AG04450 (cell line): ENCODE data around the gene CCRL2. TPM values are rescaled to one million over a fixed set of nuclear protein-coding genes. Genes with fewer than 3 reads are reported as not detected.
"Not testable (repeated sequence)": the region's sequence is repeated elsewhere in the genome, so short reads cannot be mapped to it uniquely, and the experiment has no call there.

ENCODE experiments used
- CTCF ChIA-PET: fragments of 300-600, 350-600 bp; formaldehyde crosslinking; extraction: SDS; loops from one replicate; lab custom pipeline; 2022; ENCODE audit warnings: antibody characterized with exemption, inconsistent platforms; lab: Charles Lee
- POLR2A ChIA-PET: fragments of 350-600 bp; formaldehyde crosslinking; extraction: SDS; loops from one replicate; lab custom pipeline; 2021; ENCODE audit warnings: antibody characterized with exemption, inconsistent platforms; lab: Yijun Ruan, JAX
- DNase-seq: peaks from one replicate; pipeline ENCODE4 v3.0.0-alpha.2; 2011; ENCODE audit warnings: low read depth, low spot score
- H3K27ac ChIP-seq: one replicate; pipeline ENCODE4 v1.5.1; 2012; ENCODE audit warnings: low read depth, low read length, control low read depth
- H3K27me3 ChIP-seq: one replicate; pipeline ENCODE4 v1.6.0; 2012; ENCODE audit warnings: low read length; ENCODE audit not compliant: control insufficient read depth, insufficient read depth
- H3K4me3 ChIP-seq: 2 replicates; pipeline ENCODE4 v1.5.1; 2011; ENCODE audit warnings: mild to moderate bottlenecking, low read depth, low read length, control low read depth
- H3K9me3 ChIP-seq: 2 replicates; pipeline ENCODE4 v1.5.1; 2012; ENCODE audit warnings: low read length; ENCODE audit not compliant: control insufficient read depth, insufficient read depth
- polyA plus RNA-seq: library from polyadenylated mRNA; depleted of rRNA; stranded (reverse); fragments of >200 nt; gene quantifications from 2 replicates; pipeline ENCODE4 v1.2.3, GENCODE V29; 2011
- TF ChIP-seq, protein P1 (sequence below): IDR thresholded peaks from 2 replicates; pipeline ENCODE4 v1.5.1; 2011; ENCODE audit warnings: low read depth, low read length, control low read depth, inconsistent platforms

The CCRL2 gene
- polyA plus RNA-seq, 1 experiment: 0.16 TPM

DNA sequence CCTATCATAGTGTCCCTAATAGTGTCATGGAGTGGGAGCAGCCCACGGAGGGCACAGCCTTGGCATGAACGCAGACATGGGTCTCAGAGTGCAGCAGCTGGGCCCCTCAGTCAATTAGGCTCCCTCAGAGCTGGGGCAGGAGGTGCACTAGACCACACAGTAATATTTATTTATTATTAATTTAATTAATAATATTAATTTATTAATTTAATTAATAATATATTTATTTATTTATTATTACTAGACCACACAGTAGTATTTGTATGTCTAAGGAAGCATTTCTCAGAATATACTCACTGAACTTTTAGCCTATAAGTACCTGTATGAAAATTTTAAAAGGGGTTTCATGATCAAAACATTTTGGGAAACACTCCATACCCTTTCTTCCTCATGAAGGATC lies 5.5 kb upstream of the CCRL2 start:
- H3K9me3 ChIP-seq: no peaks in the 10 kb centered on the region
- peaks cover 5% of the 10 kb centered on the region for H3K27me3 ChIP-seq
- no peak overlapping the region for H3K4me3 ChIP-seq
- POLR2A ChIA-PET: no interaction called here
- TF ChIP-seq, protein P1, sequence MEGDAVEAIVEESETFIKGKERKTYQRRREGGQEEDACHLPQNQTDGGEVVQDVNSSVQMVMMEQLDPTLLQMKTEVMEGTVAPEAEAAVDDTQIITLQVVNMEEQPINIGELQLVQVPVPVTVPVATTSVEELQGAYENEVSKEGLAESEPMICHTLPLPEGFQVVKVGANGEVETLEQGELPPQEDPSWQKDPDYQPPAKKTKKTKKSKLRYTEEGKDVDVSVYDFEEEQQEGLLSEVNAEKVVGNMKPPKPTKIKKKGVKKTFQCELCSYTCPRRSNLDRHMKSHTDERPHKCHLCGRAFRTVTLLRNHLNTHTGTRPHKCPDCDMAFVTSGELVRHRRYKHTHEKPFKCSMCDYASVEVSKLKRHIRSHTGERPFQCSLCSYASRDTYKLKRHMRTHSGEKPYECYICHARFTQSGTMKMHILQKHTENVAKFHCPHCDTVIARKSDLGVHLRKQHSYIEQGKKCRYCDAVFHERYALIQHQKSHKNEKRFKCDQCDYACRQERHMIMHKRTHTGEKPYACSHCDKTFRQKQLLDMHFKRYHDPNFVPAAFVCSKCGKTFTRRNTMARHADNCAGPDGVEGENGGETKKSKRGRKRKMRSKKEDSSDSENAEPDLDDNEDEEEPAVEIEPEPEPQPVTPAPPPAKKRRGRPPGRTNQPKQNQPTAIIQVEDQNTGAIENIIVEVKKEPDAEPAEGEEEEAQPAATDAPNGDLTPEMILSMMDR: no peak
- no peak for DNase-seq
- CTCF ChIA-PET: no interaction called here
- no peak overlapping the region for H3K27ac ChIP-seq

DNA sequence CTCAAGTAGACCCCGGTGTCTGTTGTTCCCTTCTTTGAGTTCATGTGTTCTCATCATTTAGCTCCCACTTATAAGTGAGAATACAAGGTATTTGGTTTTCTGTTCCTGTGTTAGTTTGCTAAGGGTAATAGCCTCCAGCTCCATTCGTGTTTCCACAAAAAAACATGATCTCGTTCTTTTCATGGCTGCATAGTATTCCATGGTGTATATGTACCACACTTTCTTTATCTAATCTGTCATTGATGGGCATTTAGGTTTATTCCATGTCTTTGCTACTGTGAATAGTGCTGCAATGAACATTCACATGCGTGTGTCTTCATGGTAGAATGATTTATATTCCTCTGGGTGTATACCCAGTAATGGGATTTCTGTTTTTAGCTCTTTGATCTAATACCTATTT lies 4.2 kb upstream of the CCRL2 start:
- H3K9me3 ChIP-seq, H3K4me3 ChIP-seq, H3K27me3 ChIP-seq, POLR2A ChIA-PET, H3K27ac ChIP-seq, CTCF ChIA-PET, DNase-seq: not testable (repeated sequence)

DNA sequence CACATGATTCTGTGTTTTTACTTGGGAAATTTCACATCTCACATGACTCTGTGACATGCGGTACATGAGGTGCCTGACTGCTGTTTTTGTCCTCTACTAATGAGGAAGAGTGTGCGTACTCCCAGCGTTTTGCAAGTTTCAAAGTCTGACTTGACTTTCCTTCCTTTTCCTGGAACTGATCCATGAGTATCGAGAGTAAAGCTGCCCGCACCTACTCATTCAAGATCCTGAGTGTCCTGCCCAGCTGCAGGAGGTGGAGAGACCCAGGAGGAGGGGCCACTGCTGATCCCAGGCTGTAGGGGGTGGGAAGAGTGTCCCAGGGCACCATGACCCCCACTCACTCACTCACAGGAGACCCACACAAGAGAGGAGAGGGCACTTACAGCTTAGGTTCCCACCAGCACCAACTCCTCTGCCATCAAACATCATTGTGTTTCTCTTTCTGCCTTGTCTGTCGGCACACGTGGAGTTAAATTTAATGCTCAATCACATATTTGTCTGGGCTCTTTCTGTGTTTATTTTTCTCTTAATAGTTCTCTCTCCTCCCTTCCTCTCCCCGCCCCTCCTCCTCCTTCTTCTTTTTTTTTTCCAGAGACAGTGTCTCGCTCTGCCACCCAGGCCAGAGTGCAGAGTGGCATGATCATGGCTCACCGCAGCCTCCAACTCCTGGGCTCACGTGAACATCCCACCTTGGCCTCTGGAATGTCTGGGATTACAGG lies 1.6 kb upstream of the CCRL2 start:
- DNase-seq: no peak
- Histone ChIP-seq H3K27ac (no peak overlapping the region), H3K4me3 (no peak overlapping the region), H3K27me3 (no peaks in the 10 kb centered on the region), H3K9me3 (no peaks in the 10 kb centered on the region)
- ChIA-PET CTCF (no interaction called here), POLR2A (no interaction called here)
- TF ChIP-seq, protein P1: no peak

DNA sequence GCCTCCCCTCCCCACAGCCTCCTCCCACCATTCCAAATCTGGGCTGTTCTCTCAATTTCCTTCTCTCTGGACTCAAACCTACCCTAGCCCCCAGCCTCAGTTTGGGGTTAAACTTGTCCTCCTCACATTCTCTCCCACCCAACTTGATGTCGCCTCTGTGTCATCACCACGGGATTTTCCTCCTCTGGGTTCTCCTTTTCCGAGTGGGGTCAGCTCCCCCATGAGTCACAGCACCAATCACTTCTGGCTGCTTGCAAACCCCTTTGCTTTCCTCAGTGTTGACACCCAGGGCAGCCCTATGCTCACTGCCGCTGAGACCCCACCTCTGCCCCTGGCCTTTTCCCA lies 644 bp upstream of the CCRL2 start:
- H3K27me3 ChIP-seq: no peaks in the 10 kb centered on the region
- H3K27ac ChIP-seq: no peak overlapping the region
- no peaks in the 10 kb centered on the region for H3K9me3 ChIP-seq
- no peak for DNase-seq
- POLR2A ChIA-PET: no interaction called here
- no peak overlapping the region for H3K4me3 ChIP-seq
- TF ChIP-seq, protein P1: no peak
- CTCF ChIA-PET: interaction anchor here (0.7 kb wide), 1 partner anchor 28 kb away, joined by 3 read pairs; no protein-coding TSS in a partner anchor

DNA sequence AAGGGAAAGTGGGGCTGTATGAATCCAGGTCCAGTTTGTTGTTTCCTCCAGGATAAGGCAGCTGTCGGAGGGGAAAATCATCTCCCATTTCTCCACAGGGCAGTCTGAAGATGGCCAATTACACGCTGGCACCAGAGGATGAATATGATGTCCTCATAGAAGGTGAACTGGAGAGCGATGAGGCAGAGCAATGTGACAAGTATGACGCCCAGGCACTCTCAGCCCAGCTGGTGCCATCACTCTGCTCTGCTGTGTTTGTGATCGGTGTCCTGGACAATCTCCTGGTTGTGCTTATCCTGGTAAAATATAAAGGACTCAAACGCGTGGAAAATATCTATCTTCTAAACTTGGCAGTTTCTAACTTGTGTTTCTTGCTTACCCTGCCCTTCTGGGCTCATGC lies 911 bp downstream of the CCRL2 start:
- H3K27ac ChIP-seq: no peak overlapping the region
- TF ChIP-seq, protein P1: no peak
- H3K9me3 ChIP-seq: no peaks in the 10 kb centered on the region
- ChIA-PET POLR2A (no interaction called here), CTCF (no interaction called here)
- no peaks in the 10 kb centered on the region for H3K27me3 ChIP-seq
- H3K4me3 ChIP-seq: no peak overlapping the region
- no peak for DNase-seq
